Esophagus squamous epithelium (tissue), 4 donors: Measurements from ENCODE around the gene CCDC85C.

Experiments used
- POLR2A ChIP-seq, 4 donors: fragments of 450-650 bp; IDR thresholded peaks; one replicate each; pipeline ENCODE4 v1.6.1; 2017; ENCODE audit warnings: antibody characterized with exemption in 4 of 4, mild to moderate bottlenecking in 4 of 4, moderate library complexity in 3 of 4
- TF ChIP-seq, protein P1 (sequence below), 6 experiments: fragments of 450-650 bp in 4 of 6; fragments of 200-600 bp in 2 of 6; sonication (generic) in 2 of 6; IDR thresholded peaks; one replicate each; pipeline ENCODE4 v1.5.1; 2016 to 2019; ENCODE audit warnings: antibody characterized with exemption in 6 of 6, mild to moderate bottlenecking in 4 of 6, moderate library complexity in 4 of 6

DNA sequence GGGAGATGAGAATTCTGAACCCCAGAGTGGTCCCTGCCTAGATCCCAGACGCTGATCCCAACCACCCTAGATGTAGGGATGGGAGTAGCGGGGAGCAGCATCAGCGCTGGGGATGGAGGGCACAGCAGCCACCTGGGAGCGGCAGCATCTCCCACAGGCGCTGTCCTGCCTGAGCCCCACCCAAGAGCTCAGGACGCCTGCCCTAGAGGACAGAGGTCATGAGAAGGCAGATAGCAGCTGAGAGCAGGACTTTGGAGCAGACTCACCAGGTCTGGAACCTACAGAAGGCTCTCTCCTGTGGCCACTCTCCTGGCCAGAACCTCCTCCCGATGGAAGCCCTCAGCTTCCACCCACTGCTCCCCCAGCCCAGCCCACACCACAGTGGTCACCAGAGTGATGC lies 7.2 kb downstream of the CCDC85C start:
- TF ChIP-seq, protein P1, sequence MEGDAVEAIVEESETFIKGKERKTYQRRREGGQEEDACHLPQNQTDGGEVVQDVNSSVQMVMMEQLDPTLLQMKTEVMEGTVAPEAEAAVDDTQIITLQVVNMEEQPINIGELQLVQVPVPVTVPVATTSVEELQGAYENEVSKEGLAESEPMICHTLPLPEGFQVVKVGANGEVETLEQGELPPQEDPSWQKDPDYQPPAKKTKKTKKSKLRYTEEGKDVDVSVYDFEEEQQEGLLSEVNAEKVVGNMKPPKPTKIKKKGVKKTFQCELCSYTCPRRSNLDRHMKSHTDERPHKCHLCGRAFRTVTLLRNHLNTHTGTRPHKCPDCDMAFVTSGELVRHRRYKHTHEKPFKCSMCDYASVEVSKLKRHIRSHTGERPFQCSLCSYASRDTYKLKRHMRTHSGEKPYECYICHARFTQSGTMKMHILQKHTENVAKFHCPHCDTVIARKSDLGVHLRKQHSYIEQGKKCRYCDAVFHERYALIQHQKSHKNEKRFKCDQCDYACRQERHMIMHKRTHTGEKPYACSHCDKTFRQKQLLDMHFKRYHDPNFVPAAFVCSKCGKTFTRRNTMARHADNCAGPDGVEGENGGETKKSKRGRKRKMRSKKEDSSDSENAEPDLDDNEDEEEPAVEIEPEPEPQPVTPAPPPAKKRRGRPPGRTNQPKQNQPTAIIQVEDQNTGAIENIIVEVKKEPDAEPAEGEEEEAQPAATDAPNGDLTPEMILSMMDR (IDR thresholded peaks at IDR 0.05): no peak
- no peak for TF ChIP-seq POLR2A (IDR thresholded peaks at IDR 0.05)
